PC-3 (cell line): ENCODE data around the gene MAPK7.

Experiments
- CTCF ChIP-seq: fragments of 300-600 bp; sonication (generic); conservative IDR thresholded peaks from 2 replicates; pipeline ENCODE4 v1.5.1; 2017; ENCODE audit warnings: antibody characterized with exemption, low read depth, mild to moderate bottlenecking, low read length
- EZH2 ChIP-seq: fragments of 300-600 bp; sonication (generic); IDR thresholded peaks from one replicate; pipeline ENCODE4 v1.6.1; 2017; ENCODE audit warnings: antibody characterized with exemption, mild to moderate bottlenecking, low read length; ENCODE audit not compliant: unreplicated experiment
- EZH2phosphoT487 ChIP-seq: fragments of 300-600 bp; sonication (generic); IDR thresholded peaks from 2 replicates; pipeline ENCODE4 v1.6.1; 2018; ENCODE audit warnings: mild to moderate bottlenecking, antibody characterized with exemption, low read length, borderline replicate concordance

GRCh38 chr17:19345486-19346350, 32.6 kb upstream of the MAPK7 start:
- no peak for TF ChIP-seq CTCF
- TF ChIP-seq EZH2: no peak
- TF ChIP-seq EZH2phosphoT487: no peak
